Cardiac muscle cell (in vitro differentiated cells and primary cell): Measurements from ENCODE around the gene UCP2. TPM values are rescaled to one million over a fixed set of nuclear protein-coding genes. Genes with fewer than 3 reads are reported as not detected.

ENCODE experiments used
- DNase-seq, 2 donors: peaks; one replicate each; pipeline versions ENCODE4 v3.0.0 to v3.0.0-alpha.2; 2010 to 2017; ENCODE audit warnings: low read depth in 1 of 2, low spot score in 1 of 2
- H3K27ac ChIP-seq: fragments of 200-600 bp; sonication (generic); 2 replicates; pipeline ENCODE4 v1.5.1; 2016
- H3K27me3 ChIP-seq: fragments of 200-600 bp; sonication (generic); 2 replicates; pipeline ENCODE4 v1.6.0; 2016; ENCODE audit warnings: control low read depth
- H3K36me3 ChIP-seq: fragments of 200-600 bp; sonication (generic); 2 replicates; pipeline ENCODE4 v1.5.1; 2016; ENCODE audit warnings: control low read depth
- H3K4me1 ChIP-seq: fragments of 200-600 bp; sonication (generic); 2 replicates; pipeline ENCODE4 v1.8.1; 2017; ENCODE audit warnings: low read depth, mild to moderate bottlenecking, mixed run types
- H3K4me3 ChIP-seq: fragments of 200-600 bp; sonication (generic); 2 replicates; pipeline ENCODE4 v1.5.1; 2016; ENCODE audit warnings: mild to moderate bottlenecking
- H3K9me3 ChIP-seq: fragments of 200-600 bp; sonication (generic); 2 replicates; pipeline ENCODE4 v1.5.1; 2017; ENCODE audit warnings: low read depth, mild to moderate bottlenecking, control low read depth
- CTCF ChIP-seq: IDR thresholded peaks from 2 replicates; pipeline ENCODE4 v1.5.1; 2012; ENCODE audit warnings: low read depth, mild to moderate bottlenecking, low read length
- polyA plus RNA-seq: library from polyadenylated mRNA; unstranded; fragments of >200 nt; fragmentation: Nextera tagmentation; extraction: Ambion mirVana; gene quantifications from 2 replicates; pipeline ENCODE4 v1.2.1, GENCODE V29; 2016
- total RNA-seq: library from RNA; depleted of rRNA; stranded (reverse); fragments of >200 nt; gene quantifications from 2 replicates; pipeline ENCODE4 v1.2.3, GENCODE V29; 2016

UCP2 gene
- total and polyA plus RNA-seq, 2 experiments from 2014 or later = 25.9 to 34.8 TPM

GRCh38 chr11:73978576-73979086 is 4.0 kb downstream of the UCP2 start:
- no peak for TF ChIP-seq CTCF
- Histone ChIP-seq H3K4me1 (peaks cover 2% of the 10 kb centered on the region), H3K27me3 (no peaks in the 10 kb centered on the region), H3K4me3 (no peak overlapping the region), H3K27ac (no peak overlapping the region), H3K9me3 (no peaks in the 10 kb centered on the region), H3K36me3 (peaks cover 7% of the 10 kb centered on the region)
- DNase-seq = no peak

- Histone ChIP-seq H3K4me3 (no peak overlapping the region), H3K36me3 (peaks cover 7% of the 10 kb centered on the region), H3K9me3 (no peaks in the 10 kb centered on the region), H3K27me3 (no peaks in the 10 kb centered on the region), H3K4me1 (no peaks in the 10 kb centered on the region), H3K27ac (no peak overlapping the region)
- no peak for TF ChIP-seq CTCF
- no peak for DNase-seq
Measured at GRCh38 chr11:73977856-73978519, 4.7 kb downstream of the UCP2 start.

- TF ChIP-seq CTCF = no peak
- no peak overlapping the region for H3K27ac ChIP-seq
- peaks cover 7% of the 10 kb centered on the region for H3K36me3 ChIP-seq
- no peaks in the 10 kb centered on the region for H3K27me3 ChIP-seq
- H3K4me3 ChIP-seq = no peak overlapping the region
- no peaks in the 10 kb centered on the region for H3K4me1 ChIP-seq
- H3K9me3 ChIP-seq = no peaks in the 10 kb centered on the region
- DNase-seq = no peak
Measured at GRCh38 chr11:73976451-73977151, 6.0 kb downstream of the UCP2 start.

- Histone ChIP-seq H3K9me3 (no peaks in the 10 kb centered on the region), H3K27me3 (no peaks in the 10 kb centered on the region), H3K36me3 (peaks cover 7% of the 10 kb centered on the region), H3K4me3 (no peak overlapping the region), H3K27ac (no peak overlapping the region), H3K4me1 (no peaks in the 10 kb centered on the region)
- TF ChIP-seq CTCF = no peak
- no peak for DNase-seq
Measured at GRCh38 chr11:73975479-73975757, 7.2 kb downstream of the UCP2 start.

GRCh38 chr11:73974604-73975478 is 7.8 kb downstream of the UCP2 start:
- H3K9me3 ChIP-seq = no peaks in the 10 kb centered on the region
- DNase-seq = no peak
- no peak overlapping the region for H3K27ac ChIP-seq
- H3K27me3 ChIP-seq = no peaks in the 10 kb centered on the region
- H3K4me1 ChIP-seq = no peaks in the 10 kb centered on the region
- peaks cover 7% of the 10 kb centered on the region for H3K36me3 ChIP-seq
- no peak for TF ChIP-seq CTCF
- no peak overlapping the region for H3K4me3 ChIP-seq
